HCT116 (cell line): ENCODE data around the gene OSBPL8.

Experiments
- CTCF ChIP-seq, 3 experiments: fragments of 200-600 bp in 1 of 3; sonication (generic) in 1 of 3; IDR thresholded peaks in 2 of 3; conservative IDR thresholded peaks in 1 of 3; 2 replicates each; pipeline ENCODE4 v1.5.1; 2012 to 2017; ENCODE audit warnings: low read depth in 2 of 3, low read length in 2 of 3, antibody characterized with exemption in 1 of 3, borderline replicate concordance in 1 of 3, control low read depth in 1 of 3, mild to moderate bottlenecking in 1 of 3, mixed read lengths in 1 of 3, mixed run types in 1 of 3, moderate library complexity in 1 of 3; ENCODE audit not compliant: insufficient read depth in 1 of 3
- EZH2 ChIP-seq: fragments of 200-600 bp; sonication (generic); IDR thresholded peaks from 2 replicates; pipeline ENCODE4 v1.6.1; 2017; ENCODE audit warnings: antibody characterized with exemption, mixed run types
- EZH2phosphoT487 ChIP-seq: fragments of 200-600 bp; IDR thresholded peaks from 2 replicates; pipeline ENCODE4 v1.6.1; 2018; ENCODE audit warnings: antibody characterized with exemption, borderline replicate concordance
- POLR2AphosphoS5 ChIP-seq: IDR thresholded peaks from 2 replicates; pipeline ENCODE4 v1.6.1; 2011; ENCODE audit warnings: mild to moderate bottlenecking, low read depth, low read length, moderate library complexity
- RAD21 ChIP-seq: IDR thresholded peaks from 2 replicates; pipeline ENCODE4 v1.6.1; 2012; ENCODE audit warnings: low read depth, mild to moderate bottlenecking
- SRF ChIP-seq: IDR thresholded peaks from 2 replicates; pipeline ENCODE4 v1.6.1; 2012; ENCODE audit warnings: low read depth
- TCF7L2 ChIP-seq: IDR thresholded peaks from 2 replicates; pipeline ENCODE4 v1.7.0; 2011; ENCODE audit warnings: borderline replicate concordance, inconsistent platforms; ENCODE audit not compliant: insufficient read depth, insufficient read length; ENCODE audit errors: extremely low read depth
- ZBTB33 ChIP-seq: IDR thresholded peaks from 2 replicates; pipeline ENCODE4 v1.6.1; 2011; ENCODE audit warnings: mild to moderate bottlenecking, low read length, moderate library complexity; ENCODE audit not compliant: insufficient replicate concordance; ENCODE audit errors: extremely low read depth

- TF ChIP-seq ZBTB33 (no peak), RAD21 (no peak), CTCF (IDR thresholded peaks at IDR 0.05 in 2 of 3, conservative IDR thresholded peaks at IDR 0.05 in 1 of 3; ENCODE audit: borderline replicate concordance in 1 of 3, insufficient read depth in 1 of 3, low read depth in 2 of 3, low read length in 2 of 3) (no peak), SRF (no peak), POLR2AphosphoS5 (no peak), EZH2 (no peak), TCF7L2 (no peak), EZH2phosphoT487 (no peak)
Measured at GRCh38 chr12:76547526-76547925, 12.0 kb downstream of the OSBPL8 start.
